Hepatocyte (in vitro differentiated cells): ENCODE data around the gene KCNH3. TPM values are rescaled to one million over a fixed set of nuclear protein-coding genes. Genes with fewer than 3 reads are reported as not detected.

Source experiments
- DNase-seq: peaks from one replicate; pipeline ENCODE4 v3.0.0-alpha.2; 2016; ENCODE audit warnings: low spot score
- H2AFZ ChIP-seq: fragments of 200-600 bp; sonication (generic); 2 replicates; pipeline ENCODE4 v1.6.0; 2016; ENCODE audit warnings: antibody characterized with exemption, mild to moderate bottlenecking
- H3K27ac ChIP-seq: fragments of 200-600 bp; sonication (generic); 2 replicates; pipeline ENCODE4 v1.5.1; 2016; ENCODE audit warnings: mild to moderate bottlenecking
- H3K27me3 ChIP-seq: fragments of 200-600 bp; sonication (generic); 2 replicates; pipeline ENCODE4 v1.6.1; 2016
- H3K36me3 ChIP-seq: fragments of 200-600 bp; sonication (generic); replicated peaks from 2 replicates; pipeline ENCODE4 v1.5.1; 2016; ENCODE audit warnings: low read depth; ENCODE audit not compliant: insufficient read depth
- H3K4me1 ChIP-seq: fragments of 200-600 bp; sonication (generic); 2 replicates; pipeline ENCODE4 v1.5.1; 2016; ENCODE audit warnings: mild to moderate bottlenecking, moderate library complexity; ENCODE audit not compliant: insufficient read depth
- H3K4me2 ChIP-seq: fragments of 200-600 bp; sonication (generic); 2 replicates; pipeline ENCODE4 v1.6.0; 2016
- H3K4me3 ChIP-seq: fragments of 200-600 bp; sonication (generic); 2 replicates; pipeline ENCODE4 v1.5.1; 2016; ENCODE audit warnings: mild to moderate bottlenecking
- H3K79me2 ChIP-seq: fragments of 200-600 bp; sonication (generic); 2 replicates; pipeline ENCODE4 v1.6.0; 2017; ENCODE audit warnings: mild to moderate bottlenecking
- H3K9me2 ChIP-seq: fragments of 200-600 bp; sonication (generic); replicated peaks from 2 replicates; pipeline ENCODE4 v1.6.0; 2017; ENCODE audit warnings: mild to moderate bottlenecking; ENCODE audit not compliant: insufficient read depth
- H3K9me3 ChIP-seq: fragments of 200-600 bp; sonication (generic); 2 replicates; pipeline ENCODE4 v1.5.1; 2016; ENCODE audit warnings: low read depth, mild to moderate bottlenecking
- H4K20me1 ChIP-seq: fragments of 200-600 bp; sonication (generic); 2 replicates; pipeline ENCODE4 v1.6.0; 2016; ENCODE audit warnings: mild to moderate bottlenecking; ENCODE audit not compliant: insufficient read depth, poor library complexity, severe bottlenecking
- CTCF ChIP-seq: fragments of 200-600 bp; sonication (generic); IDR thresholded peaks from 2 replicates; pipeline ENCODE4 v1.5.1; 2016; ENCODE audit warnings: antibody characterized with exemption, mild to moderate bottlenecking; ENCODE audit not compliant: poor library complexity
- EZH2 ChIP-seq: fragments of 200-600 bp; sonication (generic); IDR thresholded peaks from 2 replicates; pipeline ENCODE4 v1.6.1; 2016; ENCODE audit warnings: antibody characterized with exemption, mild to moderate bottlenecking, borderline replicate concordance
- EZH2phosphoT487 ChIP-seq: fragments of 200-600 bp; sonication (generic); IDR thresholded peaks from one replicate; pipeline ENCODE4 v1.6.1; 2018; ENCODE audit warnings: antibody characterized with exemption, mild to moderate bottlenecking, low read depth, moderate library complexity; ENCODE audit not compliant: unreplicated experiment, severe bottlenecking
- WGBS: methylation state at CpG from one replicate; pipeline ENCODE4 v1.1.6; 2016; ENCODE audit warnings: low lambda C conversion rate; ENCODE audit errors: missing lambda C conversion rate; 5-methylcytosine and 5-hydroxymethylcytosine counted together
- polyA plus RNA-seq: library from polyadenylated mRNA; unstranded; fragments of >200 nt; fragmentation: Nextera tagmentation; extraction: Ambion mirVana; gene quantifications from 2 replicates; pipeline ENCODE4 v1.2.1, GENCODE V29; 2016
- total RNA-seq: library from RNA; depleted of rRNA; stranded (reverse); fragments of >200 nt; gene quantifications from 2 replicates; pipeline ENCODE4 v1.2.3, GENCODE V29; 2014

Gene KCNH3
- total and polyA plus RNA-seq, 2 experiments from 2014 or later: 0.30 to 1.1 TPM

- H3K27me3 ChIP-seq: no peaks in the 10 kb centered on the region
- no peaks in the 10 kb centered on the region for H3K36me3 ChIP-seq
- no peak overlapping the region for H3K4me3 ChIP-seq
- no peaks in the 10 kb centered on the region for H3K9me3 ChIP-seq
- TF ChIP-seq EZH2: no peak
- no peak for TF ChIP-seq CTCF
- WGBS: 96% methylated on average over 16 of the region's 16 CpGs
- H3K4me1 ChIP-seq: peaks cover under 1% of the 10 kb centered on the region
- no peak overlapping the region for H3K27ac ChIP-seq
- H4K20me1 ChIP-seq: no peaks in the 10 kb centered on the region
- no peak overlapping the region for H3K4me2 ChIP-seq
- H3K79me2 ChIP-seq: peaks cover 3% of the 10 kb centered on the region
- no peak for DNase-seq
- H2AFZ ChIP-seq: no peak overlapping the region
- no peaks in the 10 kb centered on the region for H3K9me2 ChIP-seq
Observed at GRCh38 chr12:49585477-49586459, 46.9 kb downstream of the KCNH3 start.

- H3K9me3 ChIP-seq: no peaks in the 10 kb centered on the region
- no peaks in the 10 kb centered on the region for H3K9me2 ChIP-seq
- H3K36me3 ChIP-seq: no peaks in the 10 kb centered on the region
- no peaks in the 10 kb centered on the region for H3K4me1 ChIP-seq
- no peak overlapping the region for H3K4me2 ChIP-seq
- no peak overlapping the region for H2AFZ ChIP-seq
- DNase-seq: no peak
- no peaks in the 10 kb centered on the region for H4K20me1 ChIP-seq
- H3K79me2 ChIP-seq: no peaks in the 10 kb centered on the region
- no peaks in the 10 kb centered on the region for H3K27me3 ChIP-seq
- no peak overlapping the region for H3K27ac ChIP-seq
- 94% methylated on average over 11 of the region's 11 CpGs for WGBS
- TF ChIP-seq EZH2 (no peak), EZH2phosphoT487 (no peak), CTCF (no peak)
- H3K4me3 ChIP-seq: no peak overlapping the region
Observed at GRCh38 chr12:49587174-49587908, 48.5 kb downstream of the KCNH3 start.

GRCh38 chr12:49588281-49588680, 49.5 kb downstream of the KCNH3 start:
- H3K27ac ChIP-seq: no peak overlapping the region
- H3K4me1 ChIP-seq: no peaks in the 10 kb centered on the region
- H3K27me3 ChIP-seq: no peaks in the 10 kb centered on the region
- H3K79me2 ChIP-seq: no peaks in the 10 kb centered on the region
- H3K4me3 ChIP-seq: no peak overlapping the region
- H3K9me2 ChIP-seq: no peaks in the 10 kb centered on the region
- no peak for DNase-seq
- H4K20me1 ChIP-seq: no peaks in the 10 kb centered on the region
- TF ChIP-seq CTCF (no peak), EZH2 (no peak), EZH2phosphoT487 (no peak)
- no peaks in the 10 kb centered on the region for H3K9me3 ChIP-seq
- H3K4me2 ChIP-seq: no peak overlapping the region
- WGBS: 97% methylated on average over 7 of the region's 7 CpGs
- no peaks in the 10 kb centered on the region for H3K36me3 ChIP-seq
- H2AFZ ChIP-seq: no peak overlapping the region
